Measurements from ENCODE around the gene FBXW5. TPM values are rescaled to one million over a fixed set of nuclear protein-coding genes. Genes with fewer than 3 reads are reported as not detected.

FBXW5 gene
- total RNA-seq, 1 experiment from 2014 or later, result 70.5 TPM

DNA sequence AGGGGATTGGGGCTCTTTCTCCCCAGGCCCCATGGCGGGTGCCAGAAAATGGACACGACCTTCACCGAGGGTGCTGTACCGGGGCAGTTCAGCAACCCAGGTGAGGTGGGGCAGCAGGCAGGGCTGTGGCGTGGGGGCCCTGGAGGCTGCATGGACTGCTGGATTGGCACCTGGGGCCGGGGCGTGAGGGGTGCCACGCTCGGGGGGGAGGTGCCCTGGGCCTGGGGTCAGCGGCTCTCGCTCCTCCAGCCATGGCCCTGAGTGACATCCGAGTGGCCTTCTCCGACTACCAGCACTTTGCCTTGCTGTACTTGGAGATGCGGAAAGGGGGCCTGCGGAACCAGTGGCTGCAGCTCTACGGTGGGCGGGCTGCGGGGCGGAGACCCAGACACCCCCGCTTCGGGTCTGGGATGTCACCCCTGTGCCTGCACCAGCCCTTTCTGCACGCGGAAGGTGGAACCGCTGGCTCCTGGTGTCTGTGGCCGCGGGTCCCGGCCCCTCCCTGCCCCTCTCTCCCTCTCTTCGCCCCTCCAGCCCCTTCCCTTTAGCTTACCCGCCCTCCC is 40.0 kb upstream of the FBXW5 start:
- POLR2A ChIA-PET, result interaction anchor here (0.6 to 1.2 kb wide), 3 partner anchors 37 to 103 kb away, joined by 3 to 5 read pairs (median 4); no protein-coding TSS in a partner anchor
- DNase-seq (ENCODE audit: low spot score), result peak; percentile 49
- peak; percentile 53 for ATAC-seq

GRCh38 chr9:136983656-136984314 is 39.2 kb upstream of the FBXW5 start:
- DNase-seq (ENCODE audit: low spot score), result no peak
- no peak for TF ChIP-seq ZNF671 (CRISPR knock-in tag; IDR thresholded peaks at IDR 0.05)
- TF ChIP-seq PRRX2 (CRISPR knock-in tag; IDR thresholded peaks at IDR 0.05), result no peak
- ATAC-seq, result no peak
- ChIA-PET CTCF (no interaction called here), POLR2A (no interaction called here)
- Mint-ChIP-seq H3K9me3 (no peaks in the 10 kb centered on the region), H3K27ac (peak overlapping the region; percentile 4), H3K27me3 (ENCODE audit: low read depth) (peaks cover 31% of the 10 kb centered on the region), H3K4me1 (no peaks in the 10 kb centered on the region), H3K4me3 (no peak overlapping the region), H3K36me3 (no peaks in the 10 kb centered on the region)

More for the DNA sequence above, 40.0 kb upstream of the FBXW5 start:
- H3K27me3 Mint-ChIP-seq (ENCODE audit: low read depth), result peaks cover 34% of the 10 kb centered on the region
- no peak for TF ChIP-seq JUN (CRISPR knock-in tag; IDR thresholded peaks at IDR 0.05)
- no peak for TF ChIP-seq CREB1 (CRISPR knock-in tag; IDR thresholded peaks at IDR 0.05)
- CTCF ChIA-PET, result interaction anchor here (0.7 to 3.2 kb wide), 12 partner anchors 9 to 184 kb away, joined by 3 to 24 read pairs (median 4); no protein-coding TSS in a partner anchor
- H3K27ac Mint-ChIP-seq, result no peak overlapping the region
- no peaks in the 10 kb centered on the region for H3K36me3 Mint-ChIP-seq
- no peaks in the 10 kb centered on the region for H3K9me3 Mint-ChIP-seq
- no peaks in the 10 kb centered on the region for H3K4me1 Mint-ChIP-seq
- H3K4me3 Mint-ChIP-seq, result peak overlapping the region; percentile 49; the same call in 1 of the 2 replicates

- ChIA-PET CTCF (interaction anchor here (1.8 kb wide), 1 partner anchor 9 kb away, joined by 8 read pairs; the partner anchor contains the start of gene PAXX), POLR2A (no interaction called here)
- no peaks in the 10 kb centered on the region for H3K4me1 Mint-ChIP-seq
- H3K9me3 Mint-ChIP-seq, result no peaks in the 10 kb centered on the region
- H3K27me3 Mint-ChIP-seq (ENCODE audit: low read depth), result peaks cover 28% of the 10 kb centered on the region
- H3K4me3 Mint-ChIP-seq, result no peak overlapping the region
- no peak for ATAC-seq
- DNase-seq (ENCODE audit: low spot score), result no peak
- H3K27ac Mint-ChIP-seq, result no peak overlapping the region
- no peaks in the 10 kb centered on the region for H3K36me3 Mint-ChIP-seq
- TF ChIP-seq GABPB1 (CRISPR knock-in tag; IDR thresholded peaks at IDR 0.05) (no peak), FOXJ3 (CRISPR knock-in tag; IDR thresholded peaks at IDR 0.05; ENCODE audit: borderline replicate concordance) (no peak), ELF4 (CRISPR knock-in tag; IDR thresholded peaks at IDR 0.05; ENCODE audit: low read depth) (no peak), HMGA2 (CRISPR knock-in tag; IDR thresholded peaks at IDR 0.05) (no peak), ETV6 (CRISPR knock-in tag; IDR thresholded peaks at IDR 0.05) (no peak), MYBL2 (CRISPR knock-in tag; IDR thresholded peaks at IDR 0.05) (no peak), ZNF232 (CRISPR knock-in tag; IDR thresholded peaks at IDR 0.05) (no peak)
- TF ChIP-seq, protein P1, sequence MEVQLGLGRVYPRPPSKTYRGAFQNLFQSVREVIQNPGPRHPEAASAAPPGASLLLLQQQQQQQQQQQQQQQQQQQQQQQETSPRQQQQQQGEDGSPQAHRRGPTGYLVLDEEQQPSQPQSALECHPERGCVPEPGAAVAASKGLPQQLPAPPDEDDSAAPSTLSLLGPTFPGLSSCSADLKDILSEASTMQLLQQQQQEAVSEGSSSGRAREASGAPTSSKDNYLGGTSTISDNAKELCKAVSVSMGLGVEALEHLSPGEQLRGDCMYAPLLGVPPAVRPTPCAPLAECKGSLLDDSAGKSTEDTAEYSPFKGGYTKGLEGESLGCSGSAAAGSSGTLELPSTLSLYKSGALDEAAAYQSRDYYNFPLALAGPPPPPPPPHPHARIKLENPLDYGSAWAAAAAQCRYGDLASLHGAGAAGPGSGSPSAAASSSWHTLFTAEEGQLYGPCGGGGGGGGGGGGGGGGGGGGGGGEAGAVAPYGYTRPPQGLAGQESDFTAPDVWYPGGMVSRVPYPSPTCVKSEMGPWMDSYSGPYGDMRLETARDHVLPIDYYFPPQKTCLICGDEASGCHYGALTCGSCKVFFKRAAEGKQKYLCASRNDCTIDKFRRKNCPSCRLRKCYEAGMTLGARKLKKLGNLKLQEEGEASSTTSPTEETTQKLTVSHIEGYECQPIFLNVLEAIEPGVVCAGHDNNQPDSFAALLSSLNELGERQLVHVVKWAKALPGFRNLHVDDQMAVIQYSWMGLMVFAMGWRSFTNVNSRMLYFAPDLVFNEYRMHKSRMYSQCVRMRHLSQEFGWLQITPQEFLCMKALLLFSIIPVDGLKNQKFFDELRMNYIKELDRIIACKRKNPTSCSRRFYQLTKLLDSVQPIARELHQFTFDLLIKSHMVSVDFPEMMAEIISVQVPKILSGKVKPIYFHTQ (CRISPR knock-in tag; IDR thresholded peaks at IDR 0.05), result no peak
- TF ChIP-seq, protein P2, sequence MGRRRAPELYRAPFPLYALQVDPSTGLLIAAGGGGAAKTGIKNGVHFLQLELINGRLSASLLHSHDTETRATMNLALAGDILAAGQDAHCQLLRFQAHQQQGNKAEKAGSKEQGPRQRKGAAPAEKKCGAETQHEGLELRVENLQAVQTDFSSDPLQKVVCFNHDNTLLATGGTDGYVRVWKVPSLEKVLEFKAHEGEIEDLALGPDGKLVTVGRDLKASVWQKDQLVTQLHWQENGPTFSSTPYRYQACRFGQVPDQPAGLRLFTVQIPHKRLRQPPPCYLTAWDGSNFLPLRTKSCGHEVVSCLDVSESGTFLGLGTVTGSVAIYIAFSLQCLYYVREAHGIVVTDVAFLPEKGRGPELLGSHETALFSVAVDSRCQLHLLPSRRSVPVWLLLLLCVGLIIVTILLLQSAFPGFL (CRISPR knock-in tag; IDR thresholded peaks at IDR 0.05; ENCODE audit: borderline replicate concordance), result no peak
- TF ChIP-seq, protein P3, sequence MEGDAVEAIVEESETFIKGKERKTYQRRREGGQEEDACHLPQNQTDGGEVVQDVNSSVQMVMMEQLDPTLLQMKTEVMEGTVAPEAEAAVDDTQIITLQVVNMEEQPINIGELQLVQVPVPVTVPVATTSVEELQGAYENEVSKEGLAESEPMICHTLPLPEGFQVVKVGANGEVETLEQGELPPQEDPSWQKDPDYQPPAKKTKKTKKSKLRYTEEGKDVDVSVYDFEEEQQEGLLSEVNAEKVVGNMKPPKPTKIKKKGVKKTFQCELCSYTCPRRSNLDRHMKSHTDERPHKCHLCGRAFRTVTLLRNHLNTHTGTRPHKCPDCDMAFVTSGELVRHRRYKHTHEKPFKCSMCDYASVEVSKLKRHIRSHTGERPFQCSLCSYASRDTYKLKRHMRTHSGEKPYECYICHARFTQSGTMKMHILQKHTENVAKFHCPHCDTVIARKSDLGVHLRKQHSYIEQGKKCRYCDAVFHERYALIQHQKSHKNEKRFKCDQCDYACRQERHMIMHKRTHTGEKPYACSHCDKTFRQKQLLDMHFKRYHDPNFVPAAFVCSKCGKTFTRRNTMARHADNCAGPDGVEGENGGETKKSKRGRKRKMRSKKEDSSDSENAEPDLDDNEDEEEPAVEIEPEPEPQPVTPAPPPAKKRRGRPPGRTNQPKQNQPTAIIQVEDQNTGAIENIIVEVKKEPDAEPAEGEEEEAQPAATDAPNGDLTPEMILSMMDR (IDR thresholded peaks at IDR 0.05), result no peak
Measured at GRCh38 chr9:136983167-136983566, 38.6 kb upstream of the FBXW5 start.

Measured in WTC11 (cell line).